Uterus (tissue), 4 donors: Measurements from ENCODE around the gene MYO16. TPM values are rescaled to one million over a fixed set of nuclear protein-coding genes. Genes with fewer than 3 reads are reported as not detected.

Source experiments
- DNase-seq, 2 donors: peaks; one replicate each; pipeline ENCODE4 v3.0.0-alpha.2; 2019 to 2020
- H3K27ac ChIP-seq, 2 donors: fragments of 200-600 bp; sonication (generic); 1 replicate in 1 of 2; 2 replicates in 1 of 2; pipeline ENCODE4 v1.5.1; 2016 to 2018
- H3K27me3 ChIP-seq, 2 donors: fragments of 200-600 bp; sonication (generic); one replicate each; pipeline ENCODE4 v1.5.1; 2018 to 2019; ENCODE audit warnings: control low read depth in 1 of 2
- H3K36me3 ChIP-seq, 2 donors: fragments of 200-600 bp; sonication (generic); one replicate each; pipeline ENCODE4 v1.5.1; 2019; ENCODE audit warnings: control low read depth in 1 of 2
- H3K4me1 ChIP-seq, 2 donors: fragments of 200-600 bp; sonication (generic); one replicate each; pipeline ENCODE4 v1.5.1; 2018 to 2019; ENCODE audit warnings: control low read depth in 1 of 2
- H3K4me3 ChIP-seq, 2 donors: fragments of 200-600 bp; sonication (generic); 1 replicate in 1 of 2; 2 replicates in 1 of 2; pipeline ENCODE4 v1.5.1; 2018 to 2019; ENCODE audit warnings: mild to moderate bottlenecking in 1 of 2
- H3K9me3 ChIP-seq, 2 donors: fragments of 200-600 bp; sonication (generic); one replicate each; pipeline ENCODE4 v1.5.1; 2019; ENCODE audit warnings: control low read depth in 1 of 2
- POLR2A ChIP-seq, 2 donors: fragments of 450-650 bp; IDR thresholded peaks; one replicate each; pipeline ENCODE4 v1.6.1; 2016; ENCODE audit warnings: antibody characterized with exemption in 2 of 2, mild to moderate bottlenecking in 1 of 2, moderate library complexity in 1 of 2
- intact Hi-C: fragments of 100-400 bp; cut with DNase I; formaldehyde crosslinking; loops from one replicate; pipeline ENCODE4 v1.15.1; 2023; ENCODE audit warnings: low total_unique reads
- total RNA-seq, 4 donors: library from RNA; depleted of rRNA in 3 of 4; stranded (reverse); fragments of >200 nt in 3 of 4; gene quantifications; one replicate each; pipeline versions ENCODE4 v1.1.0 to v1.2.4, GENCODE V29; 2014 to 2023
- TF ChIP-seq, protein P1 (sequence below), 4 experiments: fragments of 200-600 bp in 2 of 4; fragments of 450-650 bp in 2 of 4; sonication (generic) in 2 of 4; IDR thresholded peaks; one replicate each; pipeline ENCODE4 v1.5.1; 2016 to 2019; ENCODE audit warnings: antibody characterized with exemption in 4 of 4, mild to moderate bottlenecking in 2 of 4, moderate library complexity in 1 of 4
- donor health status: DM: yes; HTN: yes; CAD: no.

The MYO16 gene
- total RNA-seq, 4 donors from 2014 or later = 0.35 to 0.88 TPM; not detected in 2

DNA sequence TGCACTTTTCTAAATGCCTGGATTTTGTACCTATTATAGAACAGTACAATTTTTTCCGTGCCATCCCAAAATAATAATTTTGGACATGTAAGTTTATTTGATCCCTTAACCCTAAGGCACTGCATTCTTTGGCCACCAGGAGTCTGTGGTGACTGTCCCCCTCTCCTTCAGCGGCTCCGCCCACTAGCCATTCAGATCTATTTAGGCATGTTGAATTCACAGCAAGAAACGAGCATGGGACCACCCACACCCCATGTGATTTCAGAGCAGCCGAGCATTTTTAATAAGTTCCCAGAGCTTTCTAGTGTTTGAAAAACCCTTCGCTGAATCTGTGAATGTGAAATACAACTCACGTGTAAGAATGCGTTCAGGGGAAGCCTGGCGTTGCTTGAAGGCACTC lies 567.5 kb downstream of the MYO16 start:
- H3K4me1 ChIP-seq = no peaks in the 10 kb centered on the region
- no peak overlapping the region for H3K27ac ChIP-seq
- H3K9me3 ChIP-seq = no peaks in the 10 kb centered on the region
- no peaks in the 10 kb centered on the region for H3K27me3 ChIP-seq
- TF ChIP-seq POLR2A (IDR thresholded peaks at IDR 0.05) = no peak
- TF ChIP-seq, protein P1, sequence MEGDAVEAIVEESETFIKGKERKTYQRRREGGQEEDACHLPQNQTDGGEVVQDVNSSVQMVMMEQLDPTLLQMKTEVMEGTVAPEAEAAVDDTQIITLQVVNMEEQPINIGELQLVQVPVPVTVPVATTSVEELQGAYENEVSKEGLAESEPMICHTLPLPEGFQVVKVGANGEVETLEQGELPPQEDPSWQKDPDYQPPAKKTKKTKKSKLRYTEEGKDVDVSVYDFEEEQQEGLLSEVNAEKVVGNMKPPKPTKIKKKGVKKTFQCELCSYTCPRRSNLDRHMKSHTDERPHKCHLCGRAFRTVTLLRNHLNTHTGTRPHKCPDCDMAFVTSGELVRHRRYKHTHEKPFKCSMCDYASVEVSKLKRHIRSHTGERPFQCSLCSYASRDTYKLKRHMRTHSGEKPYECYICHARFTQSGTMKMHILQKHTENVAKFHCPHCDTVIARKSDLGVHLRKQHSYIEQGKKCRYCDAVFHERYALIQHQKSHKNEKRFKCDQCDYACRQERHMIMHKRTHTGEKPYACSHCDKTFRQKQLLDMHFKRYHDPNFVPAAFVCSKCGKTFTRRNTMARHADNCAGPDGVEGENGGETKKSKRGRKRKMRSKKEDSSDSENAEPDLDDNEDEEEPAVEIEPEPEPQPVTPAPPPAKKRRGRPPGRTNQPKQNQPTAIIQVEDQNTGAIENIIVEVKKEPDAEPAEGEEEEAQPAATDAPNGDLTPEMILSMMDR (IDR thresholded peaks at IDR 0.05) = no peak
- H3K36me3 ChIP-seq = no peaks in the 10 kb centered on the region
- intact Hi-C loops = no loop called here
- DNase-seq = no peak
- no peak overlapping the region for H3K4me3 ChIP-seq

DNA sequence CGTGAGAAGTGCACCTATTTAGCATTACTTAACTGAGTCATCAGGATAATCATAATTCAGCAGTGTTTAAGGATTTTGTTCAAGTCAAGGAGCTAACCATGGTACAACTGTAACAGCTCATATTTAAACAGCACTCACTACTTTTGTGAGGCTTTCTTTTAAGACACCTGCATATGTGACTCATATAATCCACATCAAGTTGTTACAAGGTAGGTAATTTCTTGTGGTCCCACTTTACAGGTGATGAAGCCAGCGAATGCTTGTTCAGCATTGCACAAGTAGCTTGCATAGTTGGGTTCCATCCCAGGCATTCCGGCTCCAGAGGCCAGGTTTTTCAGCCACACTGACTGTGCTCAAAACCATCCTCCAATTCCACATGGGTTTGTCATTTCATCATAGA lies 569.2 kb downstream of the MYO16 start:
- DNase-seq = no peak
- intact Hi-C loops = no loop called here
- Histone ChIP-seq H3K27me3 (no peaks in the 10 kb centered on the region), H3K4me1 (no peaks in the 10 kb centered on the region), H3K9me3 (no peaks in the 10 kb centered on the region), H3K4me3 (no peak overlapping the region), H3K36me3 (no peaks in the 10 kb centered on the region), H3K27ac (no peak overlapping the region)
- TF ChIP-seq, protein P1 (IDR thresholded peaks at IDR 0.05) = no peak
- TF ChIP-seq POLR2A (IDR thresholded peaks at IDR 0.05) = no peak

DNA sequence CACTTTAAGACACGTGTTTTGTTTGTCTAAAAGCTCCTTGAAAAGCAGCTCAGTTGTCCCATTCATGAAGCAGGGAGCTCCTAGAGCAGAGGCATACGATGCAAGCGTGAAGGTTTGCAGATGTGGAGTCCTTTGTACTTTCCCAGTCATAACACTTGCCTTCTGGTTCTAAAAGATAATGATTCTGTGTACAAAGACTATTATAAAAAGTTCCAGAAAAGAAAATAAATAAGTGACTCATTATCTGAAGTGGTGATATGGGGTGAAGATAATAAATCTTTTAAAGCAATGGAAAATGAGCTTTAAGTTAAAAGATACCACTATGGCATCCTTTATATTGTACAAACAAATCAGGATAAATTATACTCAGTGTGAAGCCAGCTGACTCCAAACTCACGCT lies 569.9 kb downstream of the MYO16 start:
- no peaks in the 10 kb centered on the region for H3K4me1 ChIP-seq
- intact Hi-C loops = no loop called here
- H3K27me3 ChIP-seq = no peaks in the 10 kb centered on the region
- no peak overlapping the region for H3K4me3 ChIP-seq
- no peak overlapping the region for H3K27ac ChIP-seq
- no peaks in the 10 kb centered on the region for H3K9me3 ChIP-seq
- no peak for TF ChIP-seq POLR2A (IDR thresholded peaks at IDR 0.05)
- TF ChIP-seq, protein P1 (IDR thresholded peaks at IDR 0.05) = no peak
- no peak for DNase-seq
- H3K36me3 ChIP-seq = no peaks in the 10 kb centered on the region

DNA sequence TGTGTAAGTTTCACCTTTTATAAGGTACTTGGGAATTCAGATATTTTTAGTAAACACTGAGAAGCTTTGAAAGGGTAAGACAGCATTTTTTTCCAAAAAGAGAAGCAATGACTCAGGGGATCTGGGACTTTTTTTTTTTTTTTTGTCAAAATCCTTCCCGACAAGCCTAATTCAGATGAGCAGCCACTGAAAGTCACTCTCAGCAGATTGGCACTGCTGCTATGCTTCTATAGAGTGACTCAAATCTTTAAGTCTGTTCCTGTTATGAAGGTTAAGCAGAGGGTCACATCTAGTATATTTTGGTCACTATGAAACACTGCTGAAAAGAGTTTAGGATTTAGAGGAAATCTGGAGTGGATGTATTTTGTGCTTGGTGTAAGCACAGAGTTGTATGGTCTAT lies 571.1 kb downstream of the MYO16 start:
- Histone ChIP-seq H3K9me3 (no peaks in the 10 kb centered on the region), H3K27me3 (no peaks in the 10 kb centered on the region), H3K36me3 (no peaks in the 10 kb centered on the region), H3K4me3 (no peak overlapping the region), H3K27ac (no peak overlapping the region), H3K4me1 (no peaks in the 10 kb centered on the region)
- TF ChIP-seq POLR2A (IDR thresholded peaks at IDR 0.05) = no peak
- TF ChIP-seq, protein P1 (IDR thresholded peaks at IDR 0.05) = no peak
- intact Hi-C loops = no loop called here
- no peak for DNase-seq

DNA sequence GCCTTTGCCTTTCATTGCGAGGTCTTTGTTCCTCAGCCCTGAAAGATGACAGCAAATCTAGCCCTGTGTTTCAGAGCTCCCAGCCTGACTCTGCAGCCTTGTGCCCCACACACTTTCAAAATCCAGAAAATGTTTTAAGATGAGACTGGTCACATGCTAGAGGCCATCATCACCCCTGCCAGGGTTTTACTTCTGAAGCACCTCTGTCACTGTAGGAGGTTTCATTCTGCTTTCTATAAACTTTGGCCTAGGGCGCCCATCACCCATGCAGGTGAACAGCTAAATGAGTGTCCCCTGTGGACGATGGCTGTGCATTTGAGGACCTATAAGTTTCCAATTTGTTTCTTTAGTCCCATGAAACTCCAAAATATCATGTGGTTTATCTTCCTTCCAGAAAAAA lies 574.2 kb downstream of the MYO16 start:
- no peak overlapping the region for H3K4me3 ChIP-seq
- no peaks in the 10 kb centered on the region for H3K36me3 ChIP-seq
- TF ChIP-seq, protein P1 (IDR thresholded peaks at IDR 0.05) = no peak
- TF ChIP-seq POLR2A (IDR thresholded peaks at IDR 0.05) = no peak
- intact Hi-C loops = no loop called here
- H3K27ac ChIP-seq = no peak overlapping the region
- no peak for DNase-seq
- H3K27me3 ChIP-seq = no peaks in the 10 kb centered on the region
- no peaks in the 10 kb centered on the region for H3K4me1 ChIP-seq
- no peaks in the 10 kb centered on the region for H3K9me3 ChIP-seq
